Posterior cingulate gyrus (tissue), 11 donors: ENCODE data around the gene AFF3.

Experiments
- DNase-seq, 10 donors: peaks; one replicate each; pipeline versions ENCODE4 v3.0.0 to v3.0.0-alpha.2; 2020 to 2021; ENCODE audit warnings: mixed read lengths in 3 of 10
- intact Hi-C: fragments of 100-400 bp; cut with DNase I; formaldehyde crosslinking; loops from one replicate; pipeline ENCODE4 v1.15.1; 2023

Gene AFF3

GRCh38 chr2:100046961-100047947, 95.1 kb downstream of the AFF3 start:
- intact Hi-C loops = no loop called here
- no peak for DNase-seq

GRCh38 chr2:100045000-100045399, 97.4 kb downstream of the AFF3 start:
- DNase-seq = no peak
- intact Hi-C loops = no loop called here

- no peak for DNase-seq
- intact Hi-C loops = no loop called here
Observed at GRCh38 chr2:100043891-100044255, 98.5 kb downstream of the AFF3 start.

- DNase-seq = no peak
- intact Hi-C loops = no loop called here
Observed at GRCh38 chr2:100043081-100043890, 99.1 kb downstream of the AFF3 start.

GRCh38 chr2:100042562-100042961, 99.8 kb downstream of the AFF3 start:
- DNase-seq = no peak
- intact Hi-C loops = no loop called here

GRCh38 chr2:100041946-100042345, 100.4 kb downstream of the AFF3 start:
- DNase-seq = no peak
- intact Hi-C loops = no loop called here

- intact Hi-C loops = no loop called here
- DNase-seq = no peak
Observed at GRCh38 chr2:100041385-100041784, 101.0 kb downstream of the AFF3 start.

GRCh38 chr2:100040906-100041305, 101.5 kb downstream of the AFF3 start:
- no peak for DNase-seq
- intact Hi-C loops = no loop called here

GRCh38 chr2:100039291-100039980, 103.0 kb downstream of the AFF3 start:
- DNase-seq = no peak
- intact Hi-C loops = no loop called here

GRCh38 chr2:100038011-100038410, 104.4 kb downstream of the AFF3 start:
- intact Hi-C loops = no loop called here
- no peak for DNase-seq

GRCh38 chr2:100036793-100037192, 105.6 kb downstream of the AFF3 start:
- intact Hi-C loops = no loop called here
- no peak for DNase-seq

- no peak for DNase-seq
- intact Hi-C loops = no loop called here
Observed at GRCh38 chr2:100036026-100036425, 106.4 kb downstream of the AFF3 start.

- intact Hi-C loops = no loop called here
- no peak for DNase-seq
Observed at GRCh38 chr2:100034431-100034830, 108.0 kb downstream of the AFF3 start.

GRCh38 chr2:100033976-100034375, 108.4 kb downstream of the AFF3 start:
- no peak for DNase-seq
- intact Hi-C loops = no loop called here

- no peak for DNase-seq
- intact Hi-C loops = no loop called here
Observed at GRCh38 chr2:100031604-100032003, 110.8 kb downstream of the AFF3 start.

- intact Hi-C loops = no loop called here
- no peak for DNase-seq
Observed at GRCh38 chr2:100029460-100029859, 112.9 kb downstream of the AFF3 start.

- DNase-seq = no peak
- intact Hi-C loops = no loop called here
Observed at GRCh38 chr2:100021791-100022340, 120.5 kb downstream of the AFF3 start.

GRCh38 chr2:100019499-100019898, 122.9 kb downstream of the AFF3 start:
- no peak for DNase-seq
- intact Hi-C loops = no loop called here

- intact Hi-C loops = no loop called here
- no peak for DNase-seq
Observed at GRCh38 chr2:100018341-100019193, 123.8 kb downstream of the AFF3 start.

GRCh38 chr2:100017633-100018032, 124.8 kb downstream of the AFF3 start:
- intact Hi-C loops = no loop called here
- no peak for DNase-seq
